B cell (primary cell): Measurements from ENCODE around the gene BTRC.

Experiments
- EZH2 ChIP-seq: IDR thresholded peaks from 2 replicates; pipeline ENCODE4 v1.6.1; 2012; ENCODE audit warnings: borderline replicate concordance, low read depth, mild to moderate bottlenecking, moderate library complexity, low read length; ENCODE audit not compliant: insufficient read depth, poor library complexity, severe bottlenecking
- TF ChIP-seq, protein P1 (sequence below): fragments of 200-600 bp; IDR thresholded peaks from one replicate; pipeline ENCODE4 v1.8.0; 2022; ENCODE audit warnings: antibody characterized with exemption, mild to moderate bottlenecking

GRCh38 chr10:101425535-101425934, 71.6 kb downstream of the BTRC start:
- no peak for TF ChIP-seq EZH2
- TF ChIP-seq, protein P1, sequence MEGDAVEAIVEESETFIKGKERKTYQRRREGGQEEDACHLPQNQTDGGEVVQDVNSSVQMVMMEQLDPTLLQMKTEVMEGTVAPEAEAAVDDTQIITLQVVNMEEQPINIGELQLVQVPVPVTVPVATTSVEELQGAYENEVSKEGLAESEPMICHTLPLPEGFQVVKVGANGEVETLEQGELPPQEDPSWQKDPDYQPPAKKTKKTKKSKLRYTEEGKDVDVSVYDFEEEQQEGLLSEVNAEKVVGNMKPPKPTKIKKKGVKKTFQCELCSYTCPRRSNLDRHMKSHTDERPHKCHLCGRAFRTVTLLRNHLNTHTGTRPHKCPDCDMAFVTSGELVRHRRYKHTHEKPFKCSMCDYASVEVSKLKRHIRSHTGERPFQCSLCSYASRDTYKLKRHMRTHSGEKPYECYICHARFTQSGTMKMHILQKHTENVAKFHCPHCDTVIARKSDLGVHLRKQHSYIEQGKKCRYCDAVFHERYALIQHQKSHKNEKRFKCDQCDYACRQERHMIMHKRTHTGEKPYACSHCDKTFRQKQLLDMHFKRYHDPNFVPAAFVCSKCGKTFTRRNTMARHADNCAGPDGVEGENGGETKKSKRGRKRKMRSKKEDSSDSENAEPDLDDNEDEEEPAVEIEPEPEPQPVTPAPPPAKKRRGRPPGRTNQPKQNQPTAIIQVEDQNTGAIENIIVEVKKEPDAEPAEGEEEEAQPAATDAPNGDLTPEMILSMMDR, result no peak
